ENCODE data around the gene KLRK1.
"Not testable (repeated sequence)": the region's sequence is repeated elsewhere in the genome, so short reads cannot be mapped to it uniquely, and the experiment has no call there.

Gene KLRK1

DNA sequence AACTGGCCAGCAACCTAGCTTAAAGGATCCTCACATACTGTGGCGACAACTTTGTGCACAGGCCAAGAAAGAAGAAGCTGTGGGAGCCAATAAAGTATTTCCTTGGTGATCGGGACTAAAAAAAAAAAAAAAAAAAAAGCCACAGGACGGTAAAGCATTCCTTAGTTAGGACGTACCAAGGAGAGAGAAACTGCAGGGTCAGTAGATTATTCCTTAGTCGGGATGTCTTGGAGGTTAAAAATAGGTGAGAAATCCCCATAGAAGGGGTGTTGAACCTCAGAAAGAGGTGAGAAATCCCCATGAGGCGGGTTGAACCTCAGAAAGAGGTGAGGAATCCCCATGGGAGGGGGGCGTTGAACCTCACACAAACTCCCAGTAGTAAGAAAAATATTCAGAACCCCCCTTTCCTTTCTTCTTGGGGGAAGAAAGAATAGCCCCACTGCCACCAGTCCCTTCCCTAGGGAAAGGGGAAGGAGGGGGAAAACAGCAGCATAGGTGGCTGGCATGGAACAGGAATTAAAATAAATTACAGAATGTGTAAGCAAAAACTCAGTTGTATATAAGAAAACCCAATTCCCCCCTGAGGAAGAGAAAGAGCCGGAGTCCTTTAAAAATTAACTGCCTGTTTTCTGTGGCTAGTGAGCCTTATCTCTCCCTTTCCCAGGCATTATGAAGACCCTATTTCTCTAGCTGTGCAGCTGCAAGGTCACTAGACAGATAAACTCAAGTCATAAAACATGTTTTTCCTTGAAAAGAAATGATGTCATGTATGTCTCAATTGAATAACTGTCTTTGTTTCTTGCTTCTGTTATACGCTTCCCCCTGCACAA lies 26.8 kb downstream of the KLRK1 start:
- no peak for DNase-seq (ENCODE audit: low spot score)

DNA sequence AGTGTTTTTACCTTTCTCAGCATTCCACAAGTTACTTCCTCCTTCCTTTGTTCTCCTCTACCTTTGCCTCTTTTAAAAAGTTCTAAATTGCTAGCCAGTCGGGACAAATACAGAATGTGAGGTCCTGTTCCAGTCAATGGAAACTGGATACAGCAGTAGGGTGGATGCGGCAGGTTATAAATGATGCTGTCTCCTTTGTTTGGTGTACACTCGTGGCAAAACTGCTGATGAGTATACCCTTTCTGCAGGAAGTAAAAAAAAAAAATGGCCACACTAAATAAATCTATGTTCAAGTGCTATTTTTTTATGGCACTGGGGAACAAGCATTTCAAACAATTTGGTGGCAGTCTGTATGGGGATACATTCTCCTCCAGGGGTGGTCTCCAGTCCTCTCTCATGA lies 27.5 kb downstream of the KLRK1 start:
- DNase-seq (ENCODE audit: low spot score) = no peak

DNA sequence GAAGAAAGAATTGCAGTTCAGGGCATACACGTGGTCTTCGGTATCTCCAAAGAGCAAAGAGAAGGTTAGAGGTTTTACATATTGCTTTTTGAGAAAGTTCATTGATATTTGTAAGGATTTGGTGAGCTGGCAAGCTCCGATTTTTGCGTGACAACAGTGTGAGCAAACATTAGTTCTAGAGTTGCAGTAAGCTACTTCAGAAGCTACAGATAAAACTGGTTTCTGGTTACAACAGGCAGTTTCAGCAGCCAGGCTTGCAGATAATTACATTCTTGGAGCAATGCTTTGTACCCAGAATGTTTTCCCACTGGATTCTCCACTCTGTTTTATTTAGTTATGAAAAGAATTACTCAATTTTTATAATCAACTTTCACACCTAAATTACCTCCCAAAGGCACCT lies 28.2 kb downstream of the KLRK1 start:
- no peak for DNase-seq (ENCODE audit: low spot score)

DNA sequence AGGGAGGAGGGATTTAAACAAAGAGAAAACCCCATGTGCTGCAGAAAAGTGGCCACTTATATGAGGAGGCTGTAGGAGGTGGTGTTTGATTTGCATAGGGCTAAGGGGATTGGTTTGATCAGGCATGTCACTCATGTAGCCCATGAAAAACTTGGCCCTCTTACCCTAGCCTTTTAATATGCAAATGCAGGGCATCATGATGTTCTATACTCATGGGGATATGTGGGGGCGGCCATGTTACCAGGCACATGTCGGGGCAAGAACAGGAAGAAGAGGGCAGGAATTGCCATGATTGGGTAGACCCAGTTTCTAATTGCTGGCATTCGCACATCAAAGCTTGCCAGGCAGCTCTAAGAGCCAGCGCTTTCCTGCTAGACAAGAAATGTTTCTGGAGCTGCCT lies 28.8 kb downstream of the KLRK1 start:
- DNase-seq (ENCODE audit: low spot score) = no peak

DNA sequence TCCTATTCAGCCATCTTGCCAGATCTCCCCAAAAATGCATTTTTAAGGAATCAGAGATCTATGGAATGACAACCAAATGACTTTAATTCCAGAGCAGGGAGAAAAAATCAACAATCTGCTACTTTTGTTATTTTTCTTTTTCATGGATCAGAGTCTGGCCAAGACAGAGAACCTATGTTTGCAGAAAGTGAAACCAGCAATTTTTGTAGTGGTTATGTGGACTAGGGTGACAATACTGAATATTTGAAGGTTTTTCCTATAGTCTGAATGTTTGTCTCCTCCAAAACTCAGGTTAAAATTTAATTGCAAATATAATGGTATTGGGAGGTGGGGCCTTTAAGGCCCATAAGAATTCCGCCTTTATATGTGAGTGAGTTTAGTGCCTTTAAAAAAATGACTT lies 30.9 kb downstream of the KLRK1 start:
- no peak for DNase-seq (ENCODE audit: low spot score)

DNA sequence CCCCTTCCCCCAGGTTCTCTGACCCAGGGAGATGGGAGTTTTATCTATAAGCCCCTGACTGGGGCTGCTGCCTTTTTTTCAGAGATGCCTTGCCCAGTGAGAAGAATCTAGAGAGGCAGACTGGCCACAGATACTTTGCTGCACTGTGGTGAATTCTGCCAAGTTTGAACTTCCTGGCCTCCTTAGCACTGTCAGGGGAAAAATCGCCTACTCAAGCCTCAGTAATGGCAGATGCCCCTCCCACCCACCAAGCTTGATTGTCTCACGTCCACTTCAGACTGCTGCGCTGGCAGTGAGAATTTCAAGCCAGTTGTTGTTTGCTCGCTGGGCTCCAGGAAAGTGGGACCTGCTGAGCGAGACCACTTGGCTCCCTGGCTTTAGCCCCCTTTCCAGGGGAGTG lies 31.7 kb downstream of the KLRK1 start:
- no peak for DNase-seq (ENCODE audit: low spot score)

DNA sequence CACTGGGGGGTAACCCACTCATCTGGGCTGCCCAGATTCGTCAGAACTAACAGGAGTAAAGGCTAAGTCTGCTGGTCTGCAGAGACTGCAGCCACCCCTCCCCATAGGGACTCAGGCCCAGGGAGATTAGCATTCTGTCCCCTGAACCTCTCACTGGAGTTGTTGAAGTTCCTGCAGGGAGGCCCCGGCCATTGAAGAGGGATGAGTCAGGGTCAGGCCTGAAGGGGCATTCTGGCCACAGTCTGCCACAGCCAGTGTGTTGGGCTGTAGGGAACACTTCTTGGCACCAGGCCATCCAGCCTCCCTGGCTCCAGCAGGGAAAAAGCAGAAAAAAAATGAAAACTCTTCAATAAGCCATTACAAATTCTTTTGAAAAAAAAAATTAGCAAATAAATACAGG lies 35.3 kb downstream of the KLRK1 start:
- no peak for DNase-seq (ENCODE audit: low spot score)

DNA sequence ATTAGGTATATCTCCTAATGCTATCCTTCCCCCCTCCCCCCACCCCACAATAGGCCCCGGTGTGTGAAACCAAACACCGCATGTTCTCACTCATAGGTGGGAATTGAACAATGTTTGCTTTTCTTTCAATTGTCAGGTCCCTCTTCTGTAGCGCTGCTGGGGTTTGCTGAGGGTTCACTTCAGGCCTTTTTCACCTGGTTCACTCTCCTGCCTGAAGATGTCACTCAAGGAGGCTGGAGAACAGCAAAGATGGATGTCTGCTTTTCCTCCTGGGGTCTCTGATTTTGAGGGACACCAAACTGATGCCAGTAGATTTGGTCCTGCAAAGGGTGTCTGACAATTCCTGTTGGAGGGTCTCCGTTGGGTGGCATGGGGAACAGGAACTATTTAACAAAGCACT lies 35.8 kb downstream of the KLRK1 start:
- no peak for DNase-seq (ENCODE audit: low spot score)

DNA sequence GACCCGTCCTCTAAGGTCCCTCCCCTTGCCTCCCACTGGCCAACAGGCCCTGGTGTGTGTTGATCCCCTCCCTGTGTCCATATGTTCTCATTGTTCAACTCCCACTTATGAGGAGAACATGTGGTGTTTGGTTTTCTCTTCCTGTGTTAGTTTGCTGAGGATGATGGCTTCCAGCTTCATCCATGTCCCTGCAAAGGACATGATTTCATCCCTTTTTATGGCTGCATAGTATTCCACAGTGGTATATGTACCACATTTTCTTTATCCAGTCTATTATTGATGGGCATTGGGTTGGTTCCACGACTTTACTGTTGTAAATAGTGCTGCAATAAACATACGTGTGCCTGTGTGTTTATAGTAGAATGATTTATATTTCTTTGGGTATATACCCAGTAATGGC lies 38.4 kb downstream of the KLRK1 start:
- DNase-seq (ENCODE audit: low spot score) = not testable (repeated sequence)

DNA sequence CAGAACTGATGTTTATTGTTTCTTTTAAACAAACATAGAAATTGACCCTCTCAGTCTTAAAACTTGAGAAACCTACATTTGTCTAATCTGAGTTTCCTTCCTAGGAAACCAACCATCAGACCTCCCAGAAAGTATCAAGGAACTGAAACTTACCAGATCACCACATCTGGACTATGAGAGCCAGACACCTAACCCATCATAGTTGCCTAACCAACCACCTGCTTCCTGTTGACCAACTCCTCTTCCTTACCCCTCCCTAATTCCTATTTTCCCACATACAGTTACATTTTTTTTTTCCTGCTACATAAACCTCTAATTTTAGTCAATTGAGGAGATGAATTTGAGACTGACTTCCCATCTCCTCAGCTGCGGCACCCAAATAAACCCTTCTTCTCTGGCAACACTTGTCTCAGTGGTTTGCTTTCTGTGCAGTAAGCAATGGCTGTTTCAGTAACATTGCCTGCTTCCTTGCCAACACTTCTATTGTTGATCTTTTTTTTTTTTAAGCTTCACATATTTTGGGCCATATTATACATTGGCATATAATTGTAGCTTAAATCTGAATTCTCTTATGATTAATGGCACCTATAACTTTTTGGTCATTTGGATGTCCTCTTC lies 47.8 kb downstream of the KLRK1 start:
- DNase-seq (ENCODE audit: low spot score) = no peak

DNA sequence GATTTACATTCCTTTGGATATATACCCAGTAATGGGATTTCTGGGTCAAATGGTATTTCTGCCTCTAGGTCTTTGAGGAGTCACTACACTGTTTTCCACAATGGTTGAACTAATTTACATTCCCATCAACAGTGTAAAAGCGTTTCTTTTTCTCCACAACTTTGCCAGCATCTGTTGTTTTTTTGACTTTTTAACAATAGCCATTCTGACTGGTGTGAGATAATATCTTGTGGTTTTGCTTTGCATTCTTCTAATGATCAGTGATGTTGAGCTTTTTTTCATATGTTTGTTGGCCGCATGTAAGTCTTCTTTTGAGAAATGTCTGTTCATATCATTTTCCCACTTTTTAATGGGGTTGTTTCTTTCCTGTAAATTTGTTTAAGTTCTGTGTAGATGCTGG lies 48.9 kb downstream of the KLRK1 start:
- not testable (repeated sequence) for DNase-seq (ENCODE audit: low spot score)

DNA sequence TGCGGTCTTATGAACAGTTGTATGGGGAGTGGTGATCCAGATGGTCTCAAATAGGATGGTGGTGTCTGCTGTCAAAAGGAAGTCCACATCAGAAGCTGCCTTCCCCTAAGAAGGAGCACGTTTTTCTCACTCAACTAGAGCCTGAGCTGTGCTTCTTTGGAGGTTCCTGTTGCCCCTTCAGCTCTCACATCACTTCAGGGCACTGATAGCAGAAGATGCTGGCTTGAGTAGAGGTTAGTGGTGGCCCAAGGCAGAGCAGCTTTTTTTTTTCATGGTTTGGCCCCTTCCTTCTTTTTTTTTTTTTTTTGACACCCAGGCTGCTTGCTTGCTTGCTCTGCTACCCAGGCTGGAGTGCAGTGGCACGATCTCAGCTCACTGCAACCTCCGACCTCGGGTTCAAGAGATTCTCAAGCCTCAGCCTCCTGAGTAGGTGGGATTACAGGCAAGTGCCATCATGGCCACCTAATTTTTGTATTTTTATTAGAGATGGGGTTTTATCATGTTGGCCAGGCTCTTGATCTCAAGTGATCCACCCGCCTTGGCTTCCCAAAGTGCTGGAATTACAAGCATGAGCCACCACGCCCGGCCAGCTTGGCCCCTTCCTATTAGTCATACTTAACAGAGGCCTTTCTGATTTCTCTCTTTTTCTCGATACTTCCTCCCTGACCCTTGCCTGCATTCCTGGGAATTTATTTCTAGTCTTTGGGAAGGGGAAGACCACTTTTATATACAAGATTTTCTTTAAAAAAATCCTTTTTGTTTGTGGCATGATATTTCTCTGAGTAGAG lies 50.6 kb downstream of the KLRK1 start:
- no peak for DNase-seq (ENCODE audit: low spot score)

DNA sequence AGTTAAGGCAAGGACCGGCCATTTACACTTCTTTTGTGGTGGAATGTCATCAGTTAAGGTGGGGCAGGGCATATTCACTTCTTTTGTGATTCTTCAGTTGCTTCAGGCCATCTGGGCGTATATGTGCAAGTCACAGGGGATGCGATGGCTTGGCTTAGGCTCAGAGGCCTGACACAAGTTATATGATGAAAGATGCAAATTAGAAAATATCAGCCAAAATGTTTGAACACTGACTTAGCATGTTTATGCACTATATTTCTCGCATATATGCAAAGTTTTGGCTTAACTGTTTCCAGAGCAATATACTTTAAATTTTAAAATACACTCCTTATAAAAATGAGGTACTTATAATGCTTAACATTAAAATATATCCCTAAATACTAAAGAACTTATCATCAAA lies 51.4 kb downstream of the KLRK1 start:
- not testable (repeated sequence) for DNase-seq (ENCODE audit: low spot score)

DNA sequence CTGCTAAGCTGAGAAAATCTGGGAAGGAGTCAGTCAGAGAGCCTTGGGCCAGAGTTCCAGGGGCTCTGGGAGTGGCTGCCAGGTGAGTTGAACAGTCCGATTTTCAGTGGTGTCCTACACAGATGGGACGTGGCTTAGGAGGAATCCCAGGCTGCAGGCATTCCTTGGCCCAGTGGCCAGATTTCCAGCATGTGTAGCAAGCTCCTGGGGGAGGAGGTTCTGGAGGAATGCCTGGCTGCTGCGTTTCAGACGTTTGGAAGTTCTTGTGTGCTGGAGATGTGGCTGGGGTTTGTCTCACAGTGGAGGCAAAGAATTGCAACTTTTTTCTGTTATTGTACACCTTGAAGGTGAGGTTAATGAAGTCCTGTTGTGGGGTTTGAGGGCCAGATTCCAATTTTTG lies 53.6 kb downstream of the KLRK1 start:
- not testable (repeated sequence) for DNase-seq (ENCODE audit: low spot score)

DNA sequence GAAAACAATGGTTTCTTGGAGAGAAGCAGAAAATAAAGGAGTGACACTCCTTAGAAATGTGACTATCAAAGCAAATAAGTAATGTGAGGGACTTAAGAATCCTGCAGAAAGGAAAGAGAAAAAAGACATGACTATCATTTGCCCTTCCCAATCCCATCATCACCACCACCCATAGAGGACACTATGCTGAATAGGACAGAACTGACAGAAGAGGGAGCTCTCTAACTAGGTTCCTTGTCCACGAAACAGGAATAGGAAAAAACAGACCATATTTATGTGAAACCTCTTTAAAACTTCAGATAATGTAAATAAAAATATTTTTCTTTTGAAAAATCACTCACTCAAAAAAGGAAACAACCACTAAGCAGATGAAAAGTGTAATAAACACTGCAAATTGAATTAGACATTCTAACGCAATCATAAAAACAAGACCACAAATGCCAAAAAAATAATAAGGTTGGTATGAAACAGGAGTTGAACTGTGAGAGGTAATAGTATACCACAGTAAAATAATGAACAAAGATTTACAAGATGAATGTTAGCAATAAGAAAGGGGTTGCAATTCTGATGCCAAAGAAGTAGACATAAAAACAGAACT lies 58.1 kb downstream of the KLRK1 start:
- peak; percentile 45 for DNase-seq (ENCODE audit: low spot score)

DNA sequence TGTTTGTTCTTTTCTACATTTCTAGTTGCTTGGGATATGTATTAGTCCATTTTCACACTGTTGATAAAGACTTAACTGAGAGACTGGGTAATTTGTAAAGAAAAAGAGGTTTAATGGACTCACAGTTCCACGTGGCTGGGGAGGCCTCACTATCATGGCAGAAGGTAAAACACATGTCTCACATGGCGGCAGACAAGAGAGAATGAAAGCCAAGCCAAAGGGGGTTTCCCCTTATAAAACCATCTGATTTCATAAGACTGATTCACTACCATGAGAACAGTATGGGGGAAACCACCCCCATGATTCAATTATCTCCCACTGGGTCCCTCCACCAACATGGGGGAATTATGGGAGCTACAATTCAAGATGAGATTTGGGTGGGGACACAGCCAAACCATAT lies 61.1 kb downstream of the KLRK1 start:
- DNase-seq (ENCODE audit: low spot score) = not testable (repeated sequence)

All from hematopoietic multipotent progenitor cell treated with erythropoietin and hydrocortisone succinate and interleukin-3 and kit ligand, for 17 days (in vitro differentiated cells).